Posterior vena cava (tissue), 2 donors: Measurements from ENCODE around the gene FLYWCH2. TPM values are rescaled to one million over a fixed set of nuclear protein-coding genes. Genes with fewer than 3 reads are reported as not detected.
"Not testable (repeated sequence)": the region's sequence is repeated elsewhere in the genome, so short reads cannot be mapped to it uniquely, and the experiment has no call there.

Experiments
- DNase-seq: peaks from one replicate; pipeline ENCODE4 v3.0.0-alpha.2; 2020; ENCODE audit warnings: low spot score
- intact Hi-C, 2 donors: fragments of 100-400 bp; cut with DNase I; formaldehyde crosslinking; loops; one replicate each; pipeline versions ENCODE4 v1.14.1 to v1.14.2; 2022 to 2023
- total RNA-seq, 2 donors: library from RNA; stranded (reverse); fragmentation: NEBNext Ultra II Directional; extraction: Animal tissue kit (Norgen Biotek cat#: 25700); gene quantifications; one replicate each; pipeline ENCODE4 v1.2.1, GENCODE V29; 2021
- donor health status: DM: yes; HTN: yes; CAD: no.
- donor health status: DM: yes; HTN: yes; CAD: no.

FLYWCH2 gene
- total RNA-seq, 2 donors from 2014 or later: 16.0 to 17.6 TPM

GRCh38 chr16:2926650-2926999 lies 43.6 kb downstream of the FLYWCH2 start:
- intact Hi-C loops: loop anchor here in 1 of 2 donors (10.0 kb wide), 1 partner anchor 52 kb away; no protein-coding TSS in a partner anchor
- no peak for DNase-seq

- intact Hi-C loops: loop anchor here in 1 of 2 donors (10.0 kb wide), 1 partner anchor 52 kb away; no protein-coding TSS in a partner anchor
- DNase-seq: peak; percentile 95
Measured at GRCh38 chr16:2927010-2927646, 44.1 kb downstream of the FLYWCH2 start.

GRCh38 chr16:2928151-2928550 lies 45.1 kb downstream of the FLYWCH2 start:
- intact Hi-C loops: loop anchor here in 1 of 2 donors (10.0 kb wide), 1 partner anchor 53 kb away; no protein-coding TSS in a partner anchor
- DNase-seq: not testable (repeated sequence)

GRCh38 chr16:2928796-2929195 lies 45.8 kb downstream of the FLYWCH2 start:
- intact Hi-C loops: loop anchor here in 1 of 2 donors (10.0 kb wide), 1 partner anchor 54 kb away; no protein-coding TSS in a partner anchor
- no peak for DNase-seq

GRCh38 chr16:2929693-2930092 lies 46.7 kb downstream of the FLYWCH2 start:
- DNase-seq: no peak
- intact Hi-C loops: loop anchor here in 1 of 2 donors (10.0 kb wide), 1 partner anchor 55 kb away; no protein-coding TSS in a partner anchor

- no peak for DNase-seq
- intact Hi-C loops: no loop called here
Measured at GRCh38 chr16:2930236-2930635, 47.2 kb downstream of the FLYWCH2 start.

GRCh38 chr16:2931231-2931914 lies 48.4 kb downstream of the FLYWCH2 start:
- intact Hi-C loops, DNase-seq: not testable (repeated sequence)

GRCh38 chr16:2933136-2933535 lies 50.1 kb downstream of the FLYWCH2 start:
- intact Hi-C loops: no loop called here
- DNase-seq: no peak

GRCh38 chr16:2933701-2934100 lies 50.7 kb downstream of the FLYWCH2 start:
- DNase-seq: no peak
- intact Hi-C loops: no loop called here

GRCh38 chr16:2934450-2934849 lies 51.4 kb downstream of the FLYWCH2 start:
- intact Hi-C loops: no loop called here
- no peak for DNase-seq

- no peak for DNase-seq
- intact Hi-C loops: no loop called here
Measured at GRCh38 chr16:2936436-2937011, 53.5 kb downstream of the FLYWCH2 start.

GRCh38 chr16:2937170-2937569 lies 54.2 kb downstream of the FLYWCH2 start:
- no peak for DNase-seq
- intact Hi-C loops: no loop called here

- intact Hi-C loops: no loop called here
- DNase-seq: no peak
Measured at GRCh38 chr16:2938206-2938605, 55.2 kb downstream of the FLYWCH2 start.

GRCh38 chr16:2939968-2940367 lies 57.0 kb downstream of the FLYWCH2 start:
- intact Hi-C loops: no loop called here
- no peak for DNase-seq

GRCh38 chr16:2942045-2942444 lies 59.0 kb downstream of the FLYWCH2 start:
- no peak for DNase-seq
- intact Hi-C loops: loop anchor here in 1 of 2 donors (2.0 kb wide), 1 partner anchor 41 kb away; no protein-coding TSS in a partner anchor

GRCh38 chr16:2943716-2944115 lies 60.7 kb downstream of the FLYWCH2 start:
- not testable (repeated sequence) for DNase-seq
- intact Hi-C loops: loop anchor here in 1 of 2 donors (2.0 kb wide), 1 partner anchor 39 kb away; no protein-coding TSS in a partner anchor

- DNase-seq: no peak
- intact Hi-C loops: no loop called here
Measured at GRCh38 chr16:2946649-2947048, 63.6 kb downstream of the FLYWCH2 start.
